ENCODE measurements around the gene METAP1D.

DNA sequence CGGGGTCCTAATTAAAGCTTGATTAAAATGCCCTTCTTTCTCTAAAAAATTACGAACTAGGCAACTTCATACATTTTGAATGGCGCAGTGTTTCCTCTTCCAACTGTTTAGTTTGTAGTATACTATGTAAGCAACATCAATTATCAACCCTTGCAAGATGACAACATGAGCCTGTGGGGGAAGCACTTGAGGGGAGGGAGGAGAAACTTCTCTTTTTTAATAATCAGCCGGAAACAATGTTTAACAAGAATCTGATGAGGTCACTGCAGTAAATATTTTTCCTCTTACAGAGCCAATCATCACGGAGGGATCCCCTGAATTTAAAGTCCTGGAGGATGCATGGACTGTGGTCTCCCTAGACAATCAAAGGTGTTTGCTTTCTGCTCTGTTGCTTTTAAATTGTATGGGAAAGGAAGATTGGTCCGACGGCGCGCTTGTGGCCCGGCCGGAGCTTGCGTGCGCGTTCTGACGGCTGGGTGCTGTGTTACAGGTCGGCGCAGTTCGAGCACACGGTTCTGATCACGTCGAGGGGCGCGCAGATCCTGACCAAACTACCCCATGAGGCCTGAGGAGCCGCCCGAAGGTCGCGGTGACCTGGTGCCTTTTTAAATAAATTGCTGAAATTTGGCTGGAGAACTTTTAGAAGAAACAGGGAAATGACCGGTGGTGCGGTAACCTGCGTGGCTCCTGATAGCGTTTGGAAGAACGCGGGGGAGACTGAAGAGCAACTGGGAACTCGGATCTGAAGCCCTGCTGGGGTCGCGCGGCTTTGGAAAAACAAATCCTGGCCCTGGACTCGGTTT lies 80.3 kb downstream of the METAP1D start:
- TF ChIP-seq EZH2 (IDR thresholded peaks at IDR 0.05; ENCODE audit: insufficient read depth, poor library complexity, severe bottlenecking) (no peak), EZH2phosphoT487 (IDR thresholded peaks at IDR 0.05; ENCODE audit: insufficient read depth, low read depth) (no peak)

Data from GM23248 (cell line).